SK-N-SH treated with all-trans-retinoic acid at 6 μM for 48 hours (cell line): ENCODE measurements around the gene TSPYL4.

ENCODE experiments used
- ATAC-seq: fragments of 200-7000 bp; cut with Tn5 transposase; 3 replicates; pipeline ENCODE4 v1.9.1; 2020; ENCODE audit warnings: mild to moderate bottlenecking, moderate library complexity
- ARNTL ChIP-seq: fragments of 450-650 bp; formaldehyde crosslinking; IDR thresholded peaks from 2 replicates; pipeline ENCODE4 v1.5.0; 2020; ENCODE audit warnings: low read depth, mild to moderate bottlenecking, moderate library complexity, borderline replicate concordance
- ISL1 ChIP-seq: fragments of 250-450 bp; sonication (Bioruptor Pico); IDR thresholded peaks from 2 replicates; pipeline ENCODE4 v2.1.2; 2022; ENCODE audit warnings: mild to moderate bottlenecking, moderate library complexity
- OSR1 ChIP-seq: fragments of 250-450 bp; sonication (Bioruptor Pico); IDR thresholded peaks from 2 replicates; pipeline ENCODE4 v1.8.0; 2022; ENCODE audit warnings: moderate library complexity, mild to moderate bottlenecking, inconsistent platforms
- PATZ1 ChIP-seq: fragments of 250-450 bp; sonication (Bioruptor Pico); IDR thresholded peaks from 2 replicates; pipeline ENCODE4 v1.8.0; 2020; ENCODE audit warnings: mild to moderate bottlenecking, moderate library complexity, borderline replicate concordance
- PPARA ChIP-seq: fragments of 250-450 bp; sonication (Bioruptor Pico); IDR thresholded peaks from 2 replicates; pipeline ENCODE4 v1.5.0; 2020; ENCODE audit warnings: mild to moderate bottlenecking, borderline replicate concordance
- SNAI2 ChIP-seq: fragments of 250-450 bp; sonication (Bioruptor Pico); IDR thresholded peaks from 2 replicates; pipeline ENCODE4 v1.5.0; 2020; ENCODE audit warnings: mild to moderate bottlenecking, moderate library complexity
- TCF4 ChIP-seq: fragments of 250-450 bp; sonication (Bioruptor Pico); IDR thresholded peaks from 2 replicates; pipeline ENCODE4 v1.8.0; 2021; ENCODE audit warnings: mild to moderate bottlenecking, moderate library complexity, borderline replicate concordance
- TOX ChIP-seq: fragments of 250-450 bp; sonication (Bioruptor Pico); IDR thresholded peaks from 2 replicates; pipeline ENCODE4 v1.8.0; 2021; ENCODE audit warnings: mild to moderate bottlenecking, moderate library complexity, borderline replicate concordance
- ZC3H10 ChIP-seq: fragments of 250-450 bp; sonication (Bioruptor Pico); IDR thresholded peaks from 2 replicates; pipeline ENCODE4 v1.5.1; 2021; ENCODE audit warnings: mild to moderate bottlenecking, moderate library complexity
- ZFP3 ChIP-seq: fragments of 250-450 bp; sonication (Bioruptor Pico); IDR thresholded peaks from 2 replicates; pipeline ENCODE4 v1.5.0; 2020; ENCODE audit warnings: mild to moderate bottlenecking, moderate library complexity
- ZFP30 ChIP-seq: fragments of 450-650 bp; formaldehyde crosslinking; IDR thresholded peaks from 2 replicates; pipeline ENCODE4 v1.5.0; 2022; ENCODE audit warnings: mild to moderate bottlenecking, moderate library complexity
- ZNF565 ChIP-seq: fragments of 450-650 bp; formaldehyde crosslinking; conservative IDR thresholded peaks from 2 replicates; pipeline ENCODE4 v1.5.0; 2020; ENCODE audit warnings: low read depth, mild to moderate bottlenecking, moderate library complexity
- ZNF70 ChIP-seq: fragments of 450-650 bp; formaldehyde crosslinking; IDR thresholded peaks from 2 replicates; pipeline ENCODE4 v1.5.0; 2020; ENCODE audit warnings: mild to moderate bottlenecking, moderate library complexity
- ZNF8 ChIP-seq: fragments of 450-650 bp; formaldehyde crosslinking; IDR thresholded peaks from 2 replicates; pipeline ENCODE4 v1.5.0; 2020; ENCODE audit warnings: mild to moderate bottlenecking, moderate library complexity

TSPYL4 gene

GRCh38 chr6:116201538-116201937 lies 52.3 kb downstream of the TSPYL4 start:
- TF ChIP-seq ZNF565 (CRISPR knock-in tag) (no peak), ZNF8 (CRISPR knock-in tag) (no peak), TOX (CRISPR knock-in tag) (no peak), ZFP3 (no peak), PATZ1 (CRISPR knock-in tag) (no peak), ARNTL (CRISPR knock-in tag) (no peak), ZNF70 (CRISPR knock-in tag) (no peak), TCF4 (CRISPR knock-in tag) (no peak), SNAI2 (CRISPR knock-in tag) (no peak), OSR1 (CRISPR knock-in tag) (no peak), ZFP30 (CRISPR knock-in tag) (no peak), ZC3H10 (CRISPR knock-in tag) (no peak)
- ATAC-seq: no peak

GRCh38 chr6:116200619-116201249 lies 53.1 kb downstream of the TSPYL4 start:
- TF ChIP-seq PPARA (CRISPR knock-in tag) (no peak), SNAI2 (CRISPR knock-in tag) (no peak), ISL1 (CRISPR knock-in tag) (no peak), TCF4 (CRISPR knock-in tag) (no peak), ZNF8 (CRISPR knock-in tag) (no peak)
- no peak for ATAC-seq
